ENCODE data around the gene TLK2.

GRCh38 chr17:62618647-62619416, 140.2 kb downstream of the TLK2 start:
- TF ChIP-seq TCF4 (CRISPR knock-in tag; IDR thresholded peaks at IDR 0.05; ENCODE audit: borderline replicate concordance) (no peak), SNAI2 (CRISPR knock-in tag; IDR thresholded peaks at IDR 0.05) (no peak), TOX (CRISPR knock-in tag; IDR thresholded peaks at IDR 0.05; ENCODE audit: borderline replicate concordance) (no peak), CREB5 (CRISPR knock-in tag; IDR thresholded peaks at IDR 0.05; ENCODE audit: low read depth) (no peak), ZNF8 (CRISPR knock-in tag; IDR thresholded peaks at IDR 0.05) (no peak), ZFP3 (CRISPR knock-in tag; IDR thresholded peaks at IDR 0.05) (no peak)
